Measurements from ENCODE around the gene FNBP1.

Gene FNBP1

GRCh38 chr9:129898185-129898584, 144.8 kb downstream of the FNBP1 start:
- Histone ChIP-seq H4K20me1 (ENCODE audit: insufficient read depth, low read length) (no peaks in the 10 kb centered on the region), H3K4me3 (ENCODE audit: low read length) (no peak overlapping the region), H3K36me3 (replicated peaks; ENCODE audit: insufficient read depth, low read length) (no peaks in the 10 kb centered on the region), H3K79me2 (ENCODE audit: low read length) (no peaks in the 10 kb centered on the region), H3K27ac (ENCODE audit: low read length) (no peak overlapping the region), H2AFZ (ENCODE audit: low read length) (no peak overlapping the region), H3K4me2 (ENCODE audit: low read depth, low read length) (no peak overlapping the region), H3K4me1 (ENCODE audit: low read length) (peaks cover 16% of the 10 kb centered on the region), H3F3A (ENCODE audit: insufficient read depth, low read length) (peaks cover 21% of the 10 kb centered on the region), H3K9me3 (replicated peaks; ENCODE audit: insufficient read depth, low read length) (no peaks in the 10 kb centered on the region), H3K9me2 (replicated peaks; ENCODE audit: insufficient read depth, low read length) (no peaks in the 10 kb centered on the region), H3K27me3 (replicated peaks; ENCODE audit: insufficient read depth, low read length) (no peaks in the 10 kb centered on the region), H3K9ac (ENCODE audit: low read length) (no peak overlapping the region)
- no peak for DNase-seq
- no peak for TF ChIP-seq EZH2phosphoT487 (IDR thresholded peaks at IDR 0.05; ENCODE audit: low read length)
- TF ChIP-seq, protein P1, sequence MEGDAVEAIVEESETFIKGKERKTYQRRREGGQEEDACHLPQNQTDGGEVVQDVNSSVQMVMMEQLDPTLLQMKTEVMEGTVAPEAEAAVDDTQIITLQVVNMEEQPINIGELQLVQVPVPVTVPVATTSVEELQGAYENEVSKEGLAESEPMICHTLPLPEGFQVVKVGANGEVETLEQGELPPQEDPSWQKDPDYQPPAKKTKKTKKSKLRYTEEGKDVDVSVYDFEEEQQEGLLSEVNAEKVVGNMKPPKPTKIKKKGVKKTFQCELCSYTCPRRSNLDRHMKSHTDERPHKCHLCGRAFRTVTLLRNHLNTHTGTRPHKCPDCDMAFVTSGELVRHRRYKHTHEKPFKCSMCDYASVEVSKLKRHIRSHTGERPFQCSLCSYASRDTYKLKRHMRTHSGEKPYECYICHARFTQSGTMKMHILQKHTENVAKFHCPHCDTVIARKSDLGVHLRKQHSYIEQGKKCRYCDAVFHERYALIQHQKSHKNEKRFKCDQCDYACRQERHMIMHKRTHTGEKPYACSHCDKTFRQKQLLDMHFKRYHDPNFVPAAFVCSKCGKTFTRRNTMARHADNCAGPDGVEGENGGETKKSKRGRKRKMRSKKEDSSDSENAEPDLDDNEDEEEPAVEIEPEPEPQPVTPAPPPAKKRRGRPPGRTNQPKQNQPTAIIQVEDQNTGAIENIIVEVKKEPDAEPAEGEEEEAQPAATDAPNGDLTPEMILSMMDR (IDR thresholded peaks at IDR 0.05; ENCODE audit: low read length) = no peak
- TF ChIP-seq EZH2 (optimal IDR thresholded peaks at IDR 0.05; ENCODE audit: low read depth, low read length) = no peak

- H3K4me3 ChIP-seq (ENCODE audit: low read length) = no peak overlapping the region
- peaks cover 25% of the 10 kb centered on the region for H3F3A ChIP-seq (ENCODE audit: insufficient read depth, low read length)
- H3K9me3 ChIP-seq (replicated peaks; ENCODE audit: insufficient read depth, low read length) = no peaks in the 10 kb centered on the region
- DNase-seq = no peak
- H4K20me1 ChIP-seq (ENCODE audit: insufficient read depth, low read length) = no peaks in the 10 kb centered on the region
- H3K4me1 ChIP-seq (ENCODE audit: low read length) = peaks cover 24% of the 10 kb centered on the region
- H3K4me2 ChIP-seq (ENCODE audit: low read depth, low read length) = no peak overlapping the region
- no peaks in the 10 kb centered on the region for H3K36me3 ChIP-seq (replicated peaks; ENCODE audit: insufficient read depth, low read length)
- no peaks in the 10 kb centered on the region for H3K79me2 ChIP-seq (ENCODE audit: low read length)
- H3K9ac ChIP-seq (ENCODE audit: low read length) = no peak overlapping the region
- TF ChIP-seq EZH2phosphoT487 (IDR thresholded peaks at IDR 0.05; ENCODE audit: low read length) (no peak), EZH2 (optimal IDR thresholded peaks at IDR 0.05; ENCODE audit: low read depth, low read length) (no peak)
- TF ChIP-seq, protein P1 (IDR thresholded peaks at IDR 0.05; ENCODE audit: low read length) = no peak
- H2AFZ ChIP-seq (ENCODE audit: low read length) = no peak overlapping the region
- no peak overlapping the region for H3K27ac ChIP-seq (ENCODE audit: low read length)
- H3K9me2 ChIP-seq (replicated peaks; ENCODE audit: insufficient read depth, low read length) = no peaks in the 10 kb centered on the region
- H3K27me3 ChIP-seq (replicated peaks; ENCODE audit: insufficient read depth, low read length) = no peaks in the 10 kb centered on the region
Measured at GRCh38 chr9:129897263-129897662, 145.7 kb downstream of the FNBP1 start.

DNA sequence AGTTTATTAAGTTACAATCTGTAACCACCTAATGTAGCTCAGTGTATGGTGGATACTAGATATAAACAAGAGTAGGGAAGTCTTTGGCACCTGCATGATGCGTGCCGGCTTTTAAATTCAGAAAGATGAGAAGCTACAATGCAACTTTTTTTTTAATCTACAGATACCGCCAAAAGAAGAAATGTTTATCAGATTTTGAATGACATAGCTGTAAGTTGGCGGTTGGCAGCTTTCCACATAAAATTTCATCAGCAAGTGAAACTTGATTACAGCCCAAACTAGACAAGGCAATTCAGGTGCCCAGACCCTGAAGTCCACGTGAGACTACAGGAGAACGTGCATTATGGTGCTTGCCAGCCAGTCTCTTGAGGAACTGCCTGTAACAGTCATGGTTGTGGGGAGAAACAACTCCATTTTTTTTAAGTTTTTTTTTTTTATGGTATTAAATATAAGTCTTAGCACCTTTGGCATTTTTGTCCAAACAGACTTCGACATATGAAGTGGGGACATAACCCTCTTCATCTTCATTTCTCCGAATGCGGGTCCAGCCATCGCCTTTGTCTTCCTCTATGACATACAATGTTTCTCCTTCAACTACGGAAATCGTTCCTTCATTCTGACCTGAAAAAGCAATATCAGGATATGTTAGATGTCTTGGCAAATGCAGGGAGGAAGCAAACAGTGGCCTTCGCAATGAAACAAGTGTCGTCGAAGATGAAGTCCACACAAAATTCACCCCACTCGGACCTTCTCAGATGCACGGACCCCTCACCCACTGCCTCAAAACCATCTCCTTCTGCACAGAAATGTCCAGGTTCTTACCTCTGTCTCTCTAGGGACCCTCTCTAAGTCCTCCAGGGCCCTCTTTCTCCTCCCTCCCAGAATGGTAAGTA, 147.4 kb downstream of the FNBP1 start:
- H3F3A ChIP-seq (ENCODE audit: insufficient read depth, low read length) = peaks cover 34% of the 10 kb centered on the region
- H3K9ac ChIP-seq (ENCODE audit: low read length) = no peak overlapping the region
- no peaks in the 10 kb centered on the region for H3K27me3 ChIP-seq (replicated peaks; ENCODE audit: insufficient read depth, low read length)
- H3K9me3 ChIP-seq (replicated peaks; ENCODE audit: insufficient read depth, low read length) = no peaks in the 10 kb centered on the region
- H3K27ac ChIP-seq (ENCODE audit: low read length) = peak overlapping the region; percentile 90
- H4K20me1 ChIP-seq (ENCODE audit: insufficient read depth, low read length) = no peaks in the 10 kb centered on the region
- peaks cover 24% of the 10 kb centered on the region for H3K4me1 ChIP-seq (ENCODE audit: low read length)
- H3K79me2 ChIP-seq (ENCODE audit: low read length) = no peaks in the 10 kb centered on the region
- H3K4me2 ChIP-seq (ENCODE audit: low read depth, low read length) = peak overlapping the region; percentile 16; the same call in 1 of the 2 replicates
- H3K9me2 ChIP-seq (replicated peaks; ENCODE audit: insufficient read depth, low read length) = no peaks in the 10 kb centered on the region
- no peaks in the 10 kb centered on the region for H3K36me3 ChIP-seq (replicated peaks; ENCODE audit: insufficient read depth, low read length)
- no peak overlapping the region for H3K4me3 ChIP-seq (ENCODE audit: low read length)
- no peak for DNase-seq
- H2AFZ ChIP-seq (ENCODE audit: low read length) = no peak overlapping the region
- TF ChIP-seq, protein P1 (IDR thresholded peaks at IDR 0.05; ENCODE audit: low read length) = no peak
- TF ChIP-seq EZH2 (optimal IDR thresholded peaks at IDR 0.05; ENCODE audit: low read depth, low read length) (no peak), EZH2phosphoT487 (IDR thresholded peaks at IDR 0.05; ENCODE audit: low read length) (no peak)
